Stomach smooth muscle (tissue), 2 donors: ENCODE results near the gene MUC12.
"Not testable (repeated sequence)": the region's sequence is repeated elsewhere in the genome, so short reads cannot be mapped to it uniquely, and the experiment has no call there.

Experiments
- H3K27ac ChIP-seq: one replicate; pipeline ENCODE4 v1.7.0; 2013; ENCODE audit warnings: mild to moderate bottlenecking, low read length, inconsistent platforms
- H3K27me3 ChIP-seq, 2 donors: one replicate each; pipeline ENCODE4 v1.7.0; 2013; ENCODE audit warnings: low read length in 2 of 2; ENCODE audit not compliant: insufficient read depth in 2 of 2, control insufficient read depth in 1 of 2
- H3K36me3 ChIP-seq, 2 donors: one replicate each; pipeline ENCODE4 v1.7.0; 2013; ENCODE audit warnings: low read length in 2 of 2; ENCODE audit not compliant: control insufficient read depth in 2 of 2, insufficient read depth in 2 of 2
- H3K4me1 ChIP-seq: one replicate; pipeline ENCODE4 v1.7.0; 2013; ENCODE audit warnings: low read length; ENCODE audit not compliant: control insufficient read depth, insufficient read depth
- H3K4me3 ChIP-seq, 2 donors: one replicate each; pipeline ENCODE4 v1.7.0; 2013; ENCODE audit warnings: low read length in 2 of 2
- H3K9ac ChIP-seq, 2 donors: one replicate each; pipeline ENCODE4 v1.7.0; 2013; ENCODE audit warnings: low read length in 2 of 2, mild to moderate bottlenecking in 1 of 2
- H3K9me3 ChIP-seq, 2 donors: one replicate each; pipeline ENCODE4 v1.7.0; 2013; ENCODE audit warnings: low read length in 2 of 2; ENCODE audit not compliant: control insufficient read depth in 2 of 2
- donor health status: healthy.
- donor health status: Pancreatic carcinoma.

Gene MUC12

GRCh38 chr7:101020444-101020843, 51.1 kb downstream of the MUC12 start:
- Histone ChIP-seq H3K9ac (no peak overlapping the region), H3K27me3 (peaks cover 9 to 16% of the 10 kb centered on the region in 2 donors), H3K9me3 (no peaks in the 10 kb centered on the region), H3K4me3 (no peak overlapping the region), H3K36me3 (no peaks in the 10 kb centered on the region), H3K27ac (no peak overlapping the region), H3K4me1 (peaks cover 9% of the 10 kb centered on the region)

- Histone ChIP-seq H3K4me1 (peaks cover 6% of the 10 kb centered on the region), H3K27me3 (peaks cover 2 to 12% of the 10 kb centered on the region in 2 donors), H3K9me3 (no peaks in the 10 kb centered on the region), H3K27ac (no peak overlapping the region), H3K9ac (no peak overlapping the region), H3K36me3 (no peaks in the 10 kb centered on the region), H3K4me3 (no peak overlapping the region)
These were observed 52.3 kb downstream of the MUC12 start for GRCh38 chr7:101021703-101022102.

GRCh38 chr7:101023839-101024238, 54.5 kb downstream of the MUC12 start:
- Histone ChIP-seq H3K9ac (no peak overlapping the region), H3K4me1 (no peaks in the 10 kb centered on the region), H3K9me3 (no peaks in the 10 kb centered on the region), H3K36me3 (no peaks in the 10 kb centered on the region), H3K27me3 (peaks cover 2 to 6% of the 10 kb centered on the region in 2 donors), H3K27ac (no peak overlapping the region), H3K4me3 (no peak overlapping the region)

GRCh38 chr7:101031082-101031481, 61.7 kb downstream of the MUC12 start:
- H3K27ac ChIP-seq = no peak overlapping the region
- H3K36me3 ChIP-seq = no peaks in the 10 kb centered on the region
- H3K4me1 ChIP-seq = no peaks in the 10 kb centered on the region
- H3K9me3 ChIP-seq = no peaks in the 10 kb centered on the region
- no peak overlapping the region for H3K4me3 ChIP-seq
- H3K9ac ChIP-seq = no peak overlapping the region
- peaks cover 0 to 2% of the 10 kb centered on the region in 2 donors for H3K27me3 ChIP-seq

GRCh38 chr7:101035941-101036340, 66.6 kb downstream of the MUC12 start:
- Histone ChIP-seq H3K27me3 (peaks cover 3 to 4% of the 10 kb centered on the region in 2 donors), H3K4me1 (no peaks in the 10 kb centered on the region), H3K9ac (no peak overlapping the region), H3K4me3 (no peak overlapping the region), H3K9me3 (no peaks in the 10 kb centered on the region), H3K27ac (no peak overlapping the region), H3K36me3 (no peaks in the 10 kb centered on the region)

- H3K36me3 ChIP-seq, H3K27ac ChIP-seq, H3K9ac ChIP-seq, H3K4me3 ChIP-seq, H3K4me1 ChIP-seq: not testable (repeated sequence)
- Histone ChIP-seq H3K27me3 (peaks cover 4 to 17% of the 10 kb centered on the region in 2 donors), H3K9me3 (peaks cover 13% of the 10 kb centered on the region in 2 donors)
These were observed 71.9 kb downstream of the MUC12 start for GRCh38 chr7:101041283-101041682.

GRCh38 chr7:101058355-101058754, 89.0 kb downstream of the MUC12 start:
- no peak overlapping the region for H3K4me3 ChIP-seq

GRCh38 chr7:101059620-101059942, 90.2 kb downstream of the MUC12 start:
- H3K27ac ChIP-seq = no peak overlapping the region
- no peak overlapping the region for H3K9ac ChIP-seq
- no peaks in the 10 kb centered on the region for H3K4me1 ChIP-seq
- H3K36me3 ChIP-seq = no peaks in the 10 kb centered on the region
- peaks cover 19 to 25% of the 10 kb centered on the region in 2 donors for H3K27me3 ChIP-seq
- no peak overlapping the region for H3K4me3 ChIP-seq
- no peaks in the 10 kb centered on the region for H3K9me3 ChIP-seq

More at GRCh38 chr7:101058355-101058754, 89.0 kb downstream of the MUC12 start:
- Histone ChIP-seq H3K9ac (no peak overlapping the region), H3K9me3 (no peaks in the 10 kb centered on the region), H3K36me3 (no peaks in the 10 kb centered on the region), H3K27ac (no peak overlapping the region), H3K27me3 (peaks cover 17 to 23% of the 10 kb centered on the region in 2 donors), H3K4me1 (no peaks in the 10 kb centered on the region)

GRCh38 chr7:101060992-101061391, 91.6 kb downstream of the MUC12 start:
- Histone ChIP-seq H3K36me3 (no peaks in the 10 kb centered on the region), H3K9ac (no peak overlapping the region), H3K27ac (no peak overlapping the region), H3K4me1 (no peaks in the 10 kb centered on the region), H3K27me3 (peaks cover 22 to 26% of the 10 kb centered on the region in 2 donors), H3K4me3 (no peak overlapping the region), H3K9me3 (no peaks in the 10 kb centered on the region)

- H3K9me3 ChIP-seq, H3K27ac ChIP-seq, H3K36me3 ChIP-seq, H3K4me1 ChIP-seq, H3K4me3 ChIP-seq, H3K9ac ChIP-seq: not testable (repeated sequence)
- peaks cover 11 to 12% of the 10 kb centered on the region in 2 donors for H3K27me3 ChIP-seq
These were observed 94.8 kb downstream of the MUC12 start for GRCh38 chr7:101064176-101064550.

GRCh38 chr7:101065162-101065561, 95.8 kb downstream of the MUC12 start:
- H3K9me3 ChIP-seq, H3K36me3 ChIP-seq, H3K4me1 ChIP-seq, H3K4me3 ChIP-seq, H3K27ac ChIP-seq, H3K9ac ChIP-seq: not testable (repeated sequence)
- H3K27me3 ChIP-seq = peaks cover 9 to 11% of the 10 kb centered on the region in 2 donors
